GM19397 (cell line): ENCODE results near the gene UBR4.

ENCODE experiments used
- ATAC-seq: cut with Tn5 transposase; IDR thresholded peaks from one replicate; pipeline ENCODE4 v1.9.1; 2021; ENCODE audit warnings: mild to moderate bottlenecking, moderate library complexity; ENCODE audit not compliant: unreplicated experiment

UBR4 gene

GRCh38 chr1:19038732-19039131 is 171.3 kb downstream of the UBR4 start:
- no peak for ATAC-seq

- no peak for ATAC-seq
Measured at GRCh38 chr1:19038096-19038495, 172.0 kb downstream of the UBR4 start.

DNA sequence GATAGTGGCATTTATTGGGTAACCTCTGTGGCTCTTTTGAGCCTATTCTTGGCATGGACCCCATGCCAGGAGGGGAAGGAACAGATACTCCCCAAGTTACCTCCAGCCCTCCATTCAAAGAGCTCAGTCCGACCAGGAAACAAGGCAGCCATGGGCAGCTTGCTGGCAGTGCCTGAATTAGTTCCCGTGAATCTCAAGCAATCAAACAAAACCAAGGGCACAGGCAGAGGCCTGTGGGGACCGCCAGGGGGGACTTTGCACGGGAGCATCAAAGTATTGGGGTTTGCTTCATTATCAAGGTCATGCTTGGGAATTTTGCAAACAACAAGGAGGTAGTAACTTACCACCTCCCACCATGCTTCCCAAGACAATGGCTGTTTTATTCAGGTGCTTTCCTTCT is 172.4 kb downstream of the UBR4 start:
- ATAC-seq: no peak

DNA sequence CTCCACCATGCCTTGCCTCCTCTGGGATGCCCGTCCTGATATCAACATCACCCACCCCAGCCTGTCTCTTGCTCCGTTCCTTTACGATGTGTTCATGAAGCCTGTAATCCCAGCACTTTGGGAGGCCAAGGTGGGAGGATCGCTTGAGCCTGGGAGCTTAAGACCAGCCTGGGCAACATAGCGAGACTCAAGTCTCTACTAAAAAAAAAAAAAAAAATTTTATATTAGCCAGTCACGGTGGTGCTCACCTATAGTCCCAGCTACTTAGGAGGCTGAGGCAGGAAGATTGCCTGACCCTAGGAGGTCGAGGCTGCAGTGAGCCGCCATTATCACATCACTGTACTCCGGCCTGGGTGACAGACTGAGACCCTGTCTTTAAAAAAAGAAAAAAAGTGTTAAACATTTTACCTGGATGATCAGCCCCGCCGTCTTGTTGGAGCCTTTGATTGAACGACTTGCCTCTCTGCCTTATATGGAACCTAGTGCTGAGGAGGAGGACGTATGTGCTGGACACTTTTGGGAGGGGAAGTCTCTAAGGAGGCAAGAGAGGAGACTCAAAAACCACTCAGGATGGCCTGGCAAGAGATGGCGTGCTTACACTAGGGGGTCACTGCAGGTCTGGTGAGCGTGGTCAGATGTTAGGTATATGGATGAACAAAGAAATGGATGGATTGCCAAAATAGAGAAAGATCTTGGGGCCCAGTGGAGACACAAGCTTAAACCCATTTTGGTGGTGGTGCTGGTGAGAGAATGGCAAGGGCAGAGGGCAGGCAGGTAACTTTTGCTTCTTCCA is 173.1 kb downstream of the UBR4 start:
- no peak for ATAC-seq

GRCh38 chr1:19036041-19036812 is 173.8 kb downstream of the UBR4 start:
- no peak for ATAC-seq

GRCh38 chr1:19035377-19036040 is 174.6 kb downstream of the UBR4 start:
- ATAC-seq: no peak

DNA sequence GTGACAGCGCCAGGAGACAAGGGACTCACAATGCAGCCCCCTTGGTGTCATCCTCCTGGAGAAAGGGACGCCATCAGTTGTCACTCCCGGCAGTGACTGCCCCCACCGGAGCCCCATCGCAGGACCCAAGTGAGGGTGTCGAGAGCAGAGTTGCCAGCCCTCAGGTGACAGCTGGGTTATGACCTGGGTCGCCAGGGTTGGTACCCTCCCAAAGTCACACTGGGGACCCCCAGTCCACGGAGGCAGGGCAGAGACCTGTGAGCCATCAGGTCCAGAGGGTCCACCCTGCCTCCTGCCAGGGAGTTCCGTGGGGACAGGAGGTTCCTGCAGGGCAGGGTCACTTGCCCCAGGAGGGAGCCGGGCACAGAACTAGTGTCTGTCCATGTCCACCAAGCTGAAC is 175.3 kb downstream of the UBR4 start:
- ATAC-seq: no peak

DNA sequence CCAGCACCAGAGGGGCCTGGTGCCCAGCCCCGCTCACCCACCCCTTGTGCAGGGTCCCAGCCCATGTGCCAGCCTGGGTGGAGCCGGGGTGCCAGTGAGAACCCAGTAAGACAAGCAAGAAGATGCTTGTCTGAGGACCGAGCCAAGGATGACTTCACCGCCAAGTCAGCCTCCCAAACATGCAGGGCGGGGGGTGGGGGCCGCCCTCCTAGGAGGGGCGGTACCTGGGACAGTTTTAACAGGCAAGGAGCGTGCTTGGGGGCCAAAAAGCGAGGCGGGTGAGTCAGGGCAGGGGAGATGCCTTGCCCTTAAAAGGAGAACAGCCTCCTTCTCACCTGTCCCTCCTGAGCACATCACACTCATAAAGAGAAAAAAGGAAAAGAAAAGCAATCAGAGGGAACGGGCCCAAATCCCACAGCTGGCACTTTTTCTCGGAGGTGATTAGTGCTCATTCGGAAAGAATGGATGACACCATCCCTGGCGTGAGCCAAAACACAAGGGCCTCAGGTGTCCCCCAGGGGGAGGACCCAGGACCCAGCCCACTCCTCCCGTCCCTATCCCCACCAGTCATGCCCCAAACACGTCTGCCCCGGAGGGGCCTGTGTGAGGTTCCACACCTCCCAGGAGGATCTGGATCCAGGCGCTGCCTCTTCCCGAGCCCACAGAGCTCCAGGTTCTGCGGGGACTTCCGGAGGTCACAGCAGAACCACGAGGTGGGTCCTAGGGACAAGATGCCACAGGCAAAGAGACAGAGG is 176.0 kb downstream of the UBR4 start:
- ATAC-seq: no peak

- ATAC-seq: no peak
Measured at GRCh38 chr1:19033515-19033839, 176.6 kb downstream of the UBR4 start.

DNA sequence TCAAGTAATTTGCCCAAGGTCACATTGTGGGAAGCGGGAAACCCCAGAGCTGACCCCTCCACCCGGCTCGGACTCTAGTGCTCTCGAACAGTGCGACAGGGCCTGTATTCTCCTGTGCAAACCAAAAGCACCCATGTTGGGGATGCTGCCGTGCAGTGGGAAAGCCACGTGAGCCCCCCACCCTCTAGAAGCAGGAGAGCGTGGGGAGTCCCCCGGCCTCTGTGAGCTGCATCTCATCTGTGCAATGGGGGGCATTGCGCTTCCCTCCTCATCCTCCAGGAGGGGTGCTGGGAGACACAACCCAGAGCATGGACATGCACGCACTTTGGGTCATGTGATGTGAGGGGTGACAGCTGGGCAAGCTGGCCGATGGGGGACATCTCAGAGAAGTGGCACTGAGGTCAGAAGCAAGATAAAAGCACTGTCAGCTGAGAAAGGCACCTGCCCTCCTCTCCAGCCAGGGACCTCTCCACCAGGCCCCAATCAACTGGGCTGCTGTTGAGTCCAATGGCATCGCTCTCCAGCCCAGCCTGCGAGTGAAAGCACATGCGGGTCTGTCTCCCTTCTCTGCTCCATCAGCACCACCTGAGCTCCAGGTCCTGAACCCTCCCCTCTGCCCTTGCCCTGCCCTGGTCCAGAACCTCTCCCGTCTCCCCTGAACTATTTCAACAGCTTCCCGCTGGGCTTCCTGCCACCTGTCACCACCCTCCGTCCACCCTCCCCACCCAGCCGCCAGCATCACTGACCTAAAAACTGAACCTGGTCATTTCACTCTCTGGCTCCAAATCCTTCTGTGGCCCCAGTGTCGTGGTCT is 177.2 kb downstream of the UBR4 start:
- ATAC-seq: no peak

GRCh38 chr1:19032413-19032695 is 177.7 kb downstream of the UBR4 start:
- ATAC-seq: no peak

DNA sequence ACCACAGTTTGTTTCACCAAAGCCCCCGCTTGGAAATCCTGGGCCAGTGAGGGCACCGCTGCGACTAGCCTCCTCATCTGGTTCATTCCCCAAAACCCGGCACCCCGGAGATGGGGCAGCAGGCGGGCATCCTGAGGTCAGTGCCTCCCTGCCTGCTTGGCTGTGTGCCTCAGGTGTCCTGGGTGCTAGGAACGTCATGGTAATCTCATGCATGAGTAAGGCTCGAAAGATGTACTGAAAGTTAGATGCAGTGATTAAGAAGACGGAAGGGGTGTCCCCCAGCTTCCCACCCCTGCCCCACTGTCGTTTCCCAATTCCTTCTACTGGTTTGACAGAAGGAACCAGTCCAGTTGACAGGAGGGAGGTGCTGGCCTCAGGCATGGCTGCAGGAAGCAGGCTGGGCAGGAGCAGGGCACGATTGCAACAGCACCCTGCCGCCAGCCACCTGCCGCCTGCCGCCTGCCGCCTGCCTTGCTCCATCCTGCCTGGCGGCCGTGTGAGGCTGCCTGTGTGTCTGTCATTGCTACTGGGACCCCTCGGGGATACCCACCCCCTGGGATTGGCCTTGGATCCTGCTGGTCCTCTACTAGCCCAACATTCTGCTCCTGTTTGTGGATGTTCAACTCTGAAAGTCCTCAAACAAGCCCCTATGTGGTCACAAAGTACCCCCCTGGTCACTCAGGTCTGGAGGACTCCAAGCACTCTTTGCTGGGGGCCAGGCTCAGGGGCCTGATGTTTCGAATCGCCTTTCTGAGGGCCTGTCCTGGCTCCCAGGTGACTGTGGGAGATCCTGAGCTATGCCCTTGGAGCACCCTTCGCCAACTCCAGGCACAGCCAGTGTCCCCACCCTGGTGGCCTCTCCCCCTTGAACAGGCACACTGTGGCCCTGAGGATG is 180.6 kb downstream of the UBR4 start:
- ATAC-seq: no peak

- ATAC-seq: no peak
Measured at GRCh38 chr1:19028546-19029129, 181.4 kb downstream of the UBR4 start.

- ATAC-seq: no peak
Measured at GRCh38 chr1:19028110-19028509, 182.0 kb downstream of the UBR4 start.
